Bone marrow (tissue), 2 donors: ENCODE measurements around the gene ANKRD53.
"Not testable (repeated sequence)": the region's sequence is repeated elsewhere in the genome, so short reads cannot be mapped to it uniquely, and the experiment has no call there.

Experiments
- DNase-seq, 2 donors: peaks; one replicate each; lab custom pipeline; 2025; lab: John Stamatoyannopoulos, UW

The ANKRD53 gene

GRCh38 chr2:71011786-71012185 lies 33.4 kb downstream of the ANKRD53 start:
- not testable (repeated sequence) for DNase-seq

DNA sequence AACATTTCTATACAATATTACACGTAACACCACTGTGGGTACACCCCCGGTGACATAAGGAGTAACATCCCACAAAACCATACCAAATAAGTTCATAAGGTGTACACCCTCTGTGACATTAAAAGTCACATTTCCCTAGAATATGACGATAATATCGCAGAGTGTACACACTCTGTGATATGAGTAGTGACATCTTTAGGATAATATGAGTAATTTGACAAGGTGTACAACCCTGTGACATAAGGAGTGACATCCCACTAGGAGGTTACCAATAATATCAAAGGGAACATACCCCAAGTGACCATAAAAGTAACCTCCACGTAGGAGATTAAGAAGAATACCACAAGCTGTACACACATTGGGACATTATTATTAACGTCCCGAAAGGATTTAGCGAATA lies 40.2 kb downstream of the ANKRD53 start:
- no peak for DNase-seq

DNA sequence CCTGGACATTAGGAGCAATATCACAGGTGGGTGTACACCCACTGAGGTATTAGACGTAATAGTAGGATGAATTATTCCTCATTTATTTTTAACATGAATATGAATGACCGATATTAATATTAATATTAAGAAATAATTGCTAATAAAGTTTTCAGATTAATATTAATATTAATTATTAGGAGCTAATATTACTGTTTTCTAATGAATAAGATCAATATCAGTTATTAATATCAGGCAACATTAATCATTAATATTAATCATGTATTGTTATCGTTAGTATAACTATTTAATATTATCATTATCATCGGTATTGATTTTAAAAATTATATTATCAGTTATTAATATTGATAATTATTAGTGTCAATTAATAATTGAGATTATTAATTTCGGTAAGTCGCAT lies 41.6 kb downstream of the ANKRD53 start:
- DNase-seq = not testable (repeated sequence)

- DNase-seq = not testable (repeated sequence)
These were observed 43.0 kb downstream of the ANKRD53 start for GRCh38 chr2:71021394-71021793.

- DNase-seq = not testable (repeated sequence)
These were observed 45.3 kb downstream of the ANKRD53 start for GRCh38 chr2:71023553-71024243.
